Measurements from ENCODE around the gene COPS3. TPM values are rescaled to one million over a fixed set of nuclear protein-coding genes. Genes with fewer than 3 reads are reported as not detected.

COPS3 gene
- total RNA-seq, 1 donor from 2014 or later: 48.1 TPM

DNA sequence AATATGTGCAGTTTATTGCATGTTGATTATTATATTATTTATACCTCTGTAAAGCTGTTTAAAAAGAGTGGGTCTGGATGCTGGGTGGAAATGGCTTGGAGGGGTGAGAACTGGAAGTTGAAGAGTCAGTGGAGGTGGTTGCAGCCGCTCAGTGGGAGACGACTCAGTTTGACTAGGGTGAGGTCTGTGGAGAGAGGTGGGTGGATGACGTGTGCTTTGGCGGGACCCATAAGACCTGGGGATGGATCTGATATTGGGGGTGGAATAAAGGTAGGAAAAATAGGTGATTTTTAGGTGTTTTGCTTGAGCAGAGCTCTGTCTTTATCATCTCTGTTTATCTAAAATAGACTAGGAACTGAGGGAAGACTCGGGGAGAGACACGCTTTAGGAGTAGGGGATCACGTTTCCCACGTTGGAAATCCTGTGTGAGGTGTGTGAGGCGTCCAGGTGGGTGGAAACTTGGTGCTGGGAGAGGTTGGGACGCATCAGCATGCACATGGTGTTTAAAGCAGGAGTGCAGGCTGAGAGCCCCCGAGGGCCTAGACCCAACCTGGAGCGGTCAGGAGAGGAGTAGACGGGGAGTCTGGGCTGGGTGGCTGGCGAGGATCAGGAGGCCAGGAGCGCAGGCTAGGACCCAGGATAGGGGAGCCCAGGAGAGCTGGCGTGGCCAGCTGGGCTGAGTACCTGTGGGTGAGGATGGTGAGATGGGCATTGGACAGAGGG, 39.3 kb upstream of the COPS3 start:
- no peaks in the 10 kb centered on the region for H3K9me3 ChIP-seq
- TF ChIP-seq, protein P1, sequence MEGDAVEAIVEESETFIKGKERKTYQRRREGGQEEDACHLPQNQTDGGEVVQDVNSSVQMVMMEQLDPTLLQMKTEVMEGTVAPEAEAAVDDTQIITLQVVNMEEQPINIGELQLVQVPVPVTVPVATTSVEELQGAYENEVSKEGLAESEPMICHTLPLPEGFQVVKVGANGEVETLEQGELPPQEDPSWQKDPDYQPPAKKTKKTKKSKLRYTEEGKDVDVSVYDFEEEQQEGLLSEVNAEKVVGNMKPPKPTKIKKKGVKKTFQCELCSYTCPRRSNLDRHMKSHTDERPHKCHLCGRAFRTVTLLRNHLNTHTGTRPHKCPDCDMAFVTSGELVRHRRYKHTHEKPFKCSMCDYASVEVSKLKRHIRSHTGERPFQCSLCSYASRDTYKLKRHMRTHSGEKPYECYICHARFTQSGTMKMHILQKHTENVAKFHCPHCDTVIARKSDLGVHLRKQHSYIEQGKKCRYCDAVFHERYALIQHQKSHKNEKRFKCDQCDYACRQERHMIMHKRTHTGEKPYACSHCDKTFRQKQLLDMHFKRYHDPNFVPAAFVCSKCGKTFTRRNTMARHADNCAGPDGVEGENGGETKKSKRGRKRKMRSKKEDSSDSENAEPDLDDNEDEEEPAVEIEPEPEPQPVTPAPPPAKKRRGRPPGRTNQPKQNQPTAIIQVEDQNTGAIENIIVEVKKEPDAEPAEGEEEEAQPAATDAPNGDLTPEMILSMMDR (IDR thresholded peaks at IDR 0.05): no peak
- TF ChIP-seq POLR2AphosphoS5 (IDR thresholded peaks at IDR 0.05; ENCODE audit: insufficient read depth in 1 of 2, low read depth in 1 of 2) (no peak), POLR2A (IDR thresholded peaks at IDR 0.05) (no peak)
- H3K27ac ChIP-seq: no peak overlapping the region
- no peaks in the 10 kb centered on the region for H3K4me1 ChIP-seq
- H3K27me3 ChIP-seq: no peaks in the 10 kb centered on the region
- no peak overlapping the region for H3K4me3 ChIP-seq
- no peak for DNase-seq (ENCODE audit: extremely low spot score in 2 of 2)
- intact Hi-C loops (cut with DNase I): no loop called here
- H3K36me3 ChIP-seq: no peaks in the 10 kb centered on the region

DNA sequence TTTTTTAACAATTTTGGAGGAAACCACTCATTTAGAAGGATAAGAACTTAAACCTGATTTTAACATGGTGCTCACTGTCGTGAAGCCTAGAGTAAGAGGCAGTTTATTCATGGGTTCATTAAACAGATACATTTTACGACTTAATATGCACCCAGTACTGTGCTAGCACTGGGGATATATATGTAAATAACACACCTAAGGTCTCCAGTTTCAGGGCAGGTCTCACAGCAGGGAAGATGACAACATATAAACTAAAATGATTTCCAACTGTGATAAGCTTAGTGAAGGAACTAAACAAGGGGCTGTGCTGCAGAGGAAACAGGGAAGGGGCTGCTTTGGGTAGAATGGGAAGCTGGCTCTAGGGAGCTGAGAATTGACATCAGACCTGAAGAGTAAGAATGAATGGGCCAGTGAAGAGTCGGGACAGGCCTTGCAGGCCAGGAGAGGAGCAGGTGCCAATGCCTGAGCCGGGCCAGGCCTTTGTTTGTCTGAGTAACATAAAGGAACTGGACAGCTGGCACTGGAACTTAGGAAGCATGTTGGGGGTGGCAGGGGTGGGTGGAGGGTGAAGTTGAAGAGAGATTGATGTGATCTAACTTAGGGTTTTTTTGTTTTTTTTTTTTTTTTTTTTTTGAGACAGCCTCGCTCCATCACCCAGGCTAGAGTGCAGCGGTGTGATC, 34.2 kb upstream of the COPS3 start:
- no peak for DNase-seq (ENCODE audit: extremely low spot score in 2 of 2)
- no peaks in the 10 kb centered on the region for H3K4me1 ChIP-seq
- no peaks in the 10 kb centered on the region for H3K36me3 ChIP-seq
- H3K27me3 ChIP-seq: no peaks in the 10 kb centered on the region
- H3K9me3 ChIP-seq: no peaks in the 10 kb centered on the region
- TF ChIP-seq POLR2A (IDR thresholded peaks at IDR 0.05) (no peak), POLR2AphosphoS5 (IDR thresholded peaks at IDR 0.05; ENCODE audit: insufficient read depth in 1 of 2, low read depth in 1 of 2) (no peak)
- TF ChIP-seq, protein P1 (IDR thresholded peaks at IDR 0.05): no peak
- no peak overlapping the region for H3K27ac ChIP-seq
- intact Hi-C loops (cut with DNase I): no loop called here
- no peak overlapping the region for H3K4me3 ChIP-seq

DNA sequence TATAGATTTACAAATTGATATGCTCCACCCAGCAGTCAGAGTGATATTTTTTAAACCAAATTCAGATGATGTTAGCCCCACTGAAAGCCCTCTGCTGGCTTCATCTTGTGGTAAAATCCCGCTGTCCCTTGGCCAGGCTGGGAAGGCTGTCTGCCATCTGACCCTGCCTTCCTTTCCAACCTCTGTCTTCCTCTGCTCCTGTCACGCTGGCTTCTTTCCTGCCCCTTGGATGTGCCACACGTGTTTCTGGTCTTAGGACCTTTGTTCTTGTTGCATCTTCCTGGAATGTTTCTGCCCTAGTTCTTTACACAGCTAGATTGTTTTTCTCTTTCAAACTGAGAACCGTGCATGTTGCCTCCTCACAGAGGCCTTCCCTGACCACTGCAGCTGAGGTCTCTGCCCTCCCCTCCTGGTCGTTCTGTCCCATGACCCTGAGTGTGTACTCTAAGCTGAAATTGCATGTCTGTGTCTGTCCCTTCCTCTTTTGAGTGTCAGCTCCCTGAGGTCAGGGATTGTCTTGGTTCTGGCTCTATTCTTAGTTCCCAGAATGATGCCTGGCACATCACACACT, 33.5 kb upstream of the COPS3 start:
- H3K4me1 ChIP-seq: no peaks in the 10 kb centered on the region
- no peak overlapping the region for H3K4me3 ChIP-seq
- intact Hi-C loops (cut with DNase I): no loop called here

DNA sequence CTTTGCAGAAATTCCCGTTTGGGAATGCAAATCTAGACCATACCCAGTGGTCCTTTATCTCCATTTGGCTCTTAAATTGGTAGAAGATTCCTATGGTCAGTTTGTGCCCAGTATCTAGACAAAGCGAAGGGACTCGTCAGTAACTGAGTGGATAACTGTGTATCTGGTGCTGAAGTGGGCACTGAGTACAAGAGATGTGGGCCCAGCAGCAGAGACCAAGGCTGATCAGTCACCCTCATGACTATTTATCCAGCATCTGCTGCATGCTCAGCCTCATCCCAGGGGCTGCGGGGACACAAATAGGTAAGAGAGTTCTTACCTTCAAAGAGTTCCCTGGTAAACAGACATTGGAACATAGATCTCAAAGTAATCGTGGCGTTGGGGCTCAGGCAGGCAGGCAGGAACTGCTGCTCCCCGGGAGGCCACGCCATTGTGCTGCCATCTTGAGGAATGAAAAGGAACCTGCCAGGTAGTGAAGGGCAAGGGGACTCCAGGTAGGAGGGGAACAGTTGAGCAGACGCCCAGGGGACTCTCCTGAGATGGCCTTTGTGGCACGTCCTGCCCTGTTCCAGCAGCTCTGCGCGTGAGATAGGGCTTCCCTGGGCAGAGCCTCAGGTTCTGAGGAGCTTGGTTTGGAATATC, 32.4 kb upstream of the COPS3 start:
- H3K36me3 ChIP-seq: no peaks in the 10 kb centered on the region
- intact Hi-C loops (cut with DNase I): no loop called here
- no peak overlapping the region for H3K4me3 ChIP-seq
- no peaks in the 10 kb centered on the region for H3K27me3 ChIP-seq
- TF ChIP-seq, protein P1 (IDR thresholded peaks at IDR 0.05): peak; percentile 4 to 21 (median 19)
- no peak for TF ChIP-seq POLR2AphosphoS5 (IDR thresholded peaks at IDR 0.05; ENCODE audit: insufficient read depth in 1 of 2, low read depth in 1 of 2)
- no peaks in the 10 kb centered on the region for H3K4me1 ChIP-seq
- DNase-seq (ENCODE audit: extremely low spot score in 2 of 2): no peak
- H3K27ac ChIP-seq: no peak overlapping the region
- H3K9me3 ChIP-seq: no peaks in the 10 kb centered on the region

More for the DNA sequence above, 33.5 kb upstream of the COPS3 start:
- Histone ChIP-seq H3K9me3 (no peaks in the 10 kb centered on the region), H3K27me3 (no peaks in the 10 kb centered on the region), H3K36me3 (no peaks in the 10 kb centered on the region), H3K27ac (no peak overlapping the region)
- no peak for TF ChIP-seq POLR2AphosphoS5 (IDR thresholded peaks at IDR 0.05; ENCODE audit: insufficient read depth in 1 of 2, low read depth in 1 of 2)
- no peak for TF ChIP-seq POLR2A (IDR thresholded peaks at IDR 0.05)
- TF ChIP-seq, protein P1 (IDR thresholded peaks at IDR 0.05): no peak
- DNase-seq (ENCODE audit: extremely low spot score in 2 of 2): no peak
